ENCODE measurements around the gene ALDH1A2. TPM values are rescaled to one million over a fixed set of nuclear protein-coding genes. Genes with fewer than 3 reads are reported as not detected.

Gene ALDH1A2
- total RNA-seq = 13.7 and 21.8 TPM in 2 replicates

DNA sequence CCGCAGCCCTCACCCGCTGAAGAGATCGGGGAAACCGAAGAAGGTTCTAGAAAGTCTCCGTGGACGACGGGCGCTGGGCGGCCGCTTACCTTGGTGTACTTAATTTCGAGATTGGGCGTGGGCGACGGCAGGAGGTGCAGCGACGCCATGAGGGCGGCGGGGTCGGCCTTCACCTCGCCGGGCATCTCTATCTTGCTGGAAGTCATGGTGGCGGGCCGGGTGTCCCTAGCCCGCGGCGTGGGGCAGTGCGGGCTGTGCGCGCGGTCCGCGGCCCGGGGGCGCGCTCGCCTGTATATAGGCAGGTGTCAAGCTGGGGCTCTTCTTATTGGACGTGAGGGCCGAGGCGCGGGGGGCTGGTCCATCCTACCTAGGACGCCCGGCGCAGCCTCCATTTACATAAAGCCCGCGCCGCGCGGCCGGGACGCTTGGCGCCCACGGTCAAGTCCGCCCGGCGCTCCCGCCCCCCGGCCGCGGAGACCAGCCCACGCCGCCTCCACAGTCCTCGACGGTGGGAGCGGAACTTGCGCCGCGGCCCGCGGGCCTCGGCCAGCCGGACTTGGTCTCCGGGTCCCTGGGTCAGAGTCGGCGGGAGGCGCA, at the start of gene ALDH1A2:
TSS of gene ALDH1A2 (minus strand) at position 267 of the 597 bp plus-strand sequence. CDS start at position 206, 61 bp downstream.

Other genes with a start within 250 kb of the ALDH1A2 start
- gene AQP9, start 72.7 kb upstream of the ALDH1A2 start, total RNA-seq = 0.11 and 0.52 TPM in 2 replicates